HEK293 (cell line): ENCODE data around the gene HOXB7.

Source experiments
- HOXA7 ChIP-seq: sonication (generic); formaldehyde crosslinking; IDR thresholded peaks from 2 replicates; pipeline ENCODE4 v1.8.1; 2022; ENCODE audit warnings: missing genetic modification reagents, borderline replicate concordance
- OVOL3 ChIP-seq: fragments of 450-650 bp; formaldehyde crosslinking; IDR thresholded peaks from 2 replicates; pipeline ENCODE4 v1.5.1; 2016; ENCODE audit warnings: missing biosample characterization, missing genetic modification characterization
- PRDM1 ChIP-seq: fragments of 450-650 bp; formaldehyde crosslinking; IDR thresholded peaks from 2 replicates; pipeline ENCODE4; 2016; ENCODE audit warnings: missing biosample characterization, missing genetic modification characterization
- ZBTB17 ChIP-seq: fragments of 450-650 bp; formaldehyde crosslinking; IDR thresholded peaks from 2 replicates; pipeline ENCODE4 v1.5.1; 2016; ENCODE audit warnings: missing biosample characterization, missing genetic modification characterization
- ZNF121 ChIP-seq: fragments of 450-650 bp; formaldehyde crosslinking; IDR thresholded peaks from 2 replicates; pipeline ENCODE4 v1.5.1; 2016; ENCODE audit warnings: missing biosample characterization, missing genetic modification characterization
- ZNF2 ChIP-seq: fragments of 450-650 bp; formaldehyde crosslinking; IDR thresholded peaks from 2 replicates; pipeline ENCODE4 v1.5.1; 2016; ENCODE audit warnings: missing biosample characterization, missing genetic modification characterization
- ZNF24 ChIP-seq: fragments of 450-650 bp; formaldehyde crosslinking; IDR thresholded peaks from 2 replicates; pipeline ENCODE4 v1.5.1; 2016; ENCODE audit warnings: missing biosample characterization, missing genetic modification characterization
- ZNF335 ChIP-seq: fragments of 450-650 bp; formaldehyde crosslinking; conservative IDR thresholded peaks from 2 replicates; pipeline ENCODE4 v1.5.1; 2016; ENCODE audit warnings: missing biosample characterization, missing genetic modification characterization
- ZNF354C ChIP-seq: fragments of 450-650 bp; formaldehyde crosslinking; IDR thresholded peaks from 2 replicates; pipeline ENCODE4 v1.5.1; 2016; ENCODE audit warnings: missing biosample characterization, missing genetic modification characterization, low read depth, borderline replicate concordance
- ZNF423 ChIP-seq: fragments of 450-650 bp; formaldehyde crosslinking; IDR thresholded peaks from 2 replicates; pipeline ENCODE4 v1.5.1; 2016; ENCODE audit warnings: missing biosample characterization, missing genetic modification characterization
- ZNF571 ChIP-seq: fragments of 450-650 bp; formaldehyde crosslinking; IDR thresholded peaks from 2 replicates; pipeline ENCODE4 v1.5.0; 2017; ENCODE audit warnings: missing biosample characterization, missing genetic modification characterization
- ZNF596 ChIP-seq: fragments of 450-650 bp; IDR thresholded peaks from 2 replicates; pipeline ENCODE4 v1.5.0; 2018; ENCODE audit warnings: missing biosample characterization, mild to moderate bottlenecking, missing genetic modification characterization, moderate library complexity
- ZNF624 ChIP-seq: fragments of 450-650 bp; formaldehyde crosslinking; IDR thresholded peaks from 2 replicates; pipeline ENCODE4 v1.5.1; 2017; ENCODE audit warnings: missing biosample characterization, missing genetic modification characterization
- ZNF701 ChIP-seq: fragments of 450-650 bp; formaldehyde crosslinking; IDR thresholded peaks from 2 replicates; pipeline ENCODE4 v1.5.1; 2016; ENCODE audit warnings: missing biosample characterization, missing genetic modification characterization
- ZNF76 ChIP-seq: fragments of 450-650 bp; formaldehyde crosslinking; IDR thresholded peaks from 2 replicates; pipeline ENCODE4; 2016; ENCODE audit warnings: low read depth, missing biosample characterization, missing genetic modification characterization, borderline replicate concordance
- TF ChIP-seq, protein P1 (sequence below): fragments of 450-650 bp; formaldehyde crosslinking; IDR thresholded peaks from 2 replicates; pipeline ENCODE4 v1.5.1; 2016; ENCODE audit warnings: missing biosample characterization, missing genetic modification characterization
- TF ChIP-seq, protein P2 (sequence below): fragments of 450-650 bp; formaldehyde crosslinking; conservative IDR thresholded peaks from 2 replicates; pipeline ENCODE4 v1.5.1; 2016; ENCODE audit warnings: low read depth, missing biosample characterization, missing genetic modification characterization
- TF ChIP-seq, protein P3 (sequence below): fragments of 450-650 bp; formaldehyde crosslinking; IDR thresholded peaks from 2 replicates; pipeline ENCODE4 v1.5.1; 2016; ENCODE audit warnings: missing biosample characterization, missing genetic modification characterization

The HOXB7 gene

DNA sequence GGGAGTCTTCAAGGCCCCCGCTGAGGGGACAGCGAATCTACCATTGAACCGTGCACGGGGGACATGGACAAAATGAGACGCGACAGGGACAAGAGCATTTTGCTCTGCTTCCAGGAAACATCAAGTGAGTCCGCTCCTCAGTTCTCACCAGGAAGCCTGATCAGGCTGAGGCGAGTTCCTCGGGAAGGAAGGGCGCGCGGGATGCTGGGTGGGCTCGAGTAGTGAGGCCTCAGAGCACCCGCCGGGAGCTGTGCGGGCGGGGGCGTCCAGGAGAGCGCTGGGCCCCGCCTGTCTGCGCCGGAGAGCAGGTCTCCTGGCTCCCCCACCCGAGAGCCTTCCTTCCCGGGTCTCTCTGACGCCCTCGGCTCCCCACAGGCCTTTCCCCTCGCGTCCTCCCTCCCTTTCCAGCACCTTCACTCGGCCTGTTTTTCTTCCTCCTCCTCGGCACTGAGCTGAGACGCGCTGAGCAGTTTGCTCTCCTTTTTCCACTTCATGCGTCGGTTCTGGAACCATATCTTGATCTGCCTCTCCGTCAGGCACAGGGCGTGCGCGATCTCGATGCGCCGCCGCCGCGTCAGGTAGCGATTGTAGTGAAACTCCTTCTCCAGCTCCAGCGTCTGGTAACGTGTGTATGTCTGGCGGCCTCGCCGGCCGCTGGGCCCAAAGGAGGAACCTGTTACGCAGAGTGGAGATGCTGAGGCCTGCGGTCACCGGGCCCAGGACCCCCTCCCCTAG is 14.7 kb downstream of the HOXB7 start (continued):
- TF ChIP-seq ZNF423 (tag by site-specific recombination) (peak; percentile 65; the same call in 1 of the 2 replicates), ZNF354C (no peak), ZBTB17 (tag by site-specific recombination) (peak; percentile 46; the same call in 1 of the 2 replicates), ZNF701 (tag by site-specific recombination) (no peak), ZNF24 (tag by site-specific recombination) (no peak), ZNF76 (tag by site-specific recombination) (peak; percentile 68; the same call in 1 of the 2 replicates), ZNF571 (tag by site-specific recombination) (no peak), PRDM1 (peak; percentile 90), OVOL3 (tag by site-specific recombination) (0 out of 2 replicates have a peak, but pooled peaks have one; percentile 10), ZNF2 (tag by site-specific recombination) (0 out of 2 replicates have a peak, but pooled peaks have one; percentile 65), ZNF596 (tag by site-specific recombination) (peak; percentile 74), ZNF624 (tag by site-specific recombination) (0 out of 2 replicates have a peak, but pooled peaks have one; percentile 10), HOXA7 (no peak), ZNF335 (0 out of 2 replicates have a peak, but pooled peaks have one; percentile 9), ZNF121 (tag by site-specific recombination) (peak; percentile 6; the same call in 1 of the 2 replicates)
- TF ChIP-seq, protein P1, sequence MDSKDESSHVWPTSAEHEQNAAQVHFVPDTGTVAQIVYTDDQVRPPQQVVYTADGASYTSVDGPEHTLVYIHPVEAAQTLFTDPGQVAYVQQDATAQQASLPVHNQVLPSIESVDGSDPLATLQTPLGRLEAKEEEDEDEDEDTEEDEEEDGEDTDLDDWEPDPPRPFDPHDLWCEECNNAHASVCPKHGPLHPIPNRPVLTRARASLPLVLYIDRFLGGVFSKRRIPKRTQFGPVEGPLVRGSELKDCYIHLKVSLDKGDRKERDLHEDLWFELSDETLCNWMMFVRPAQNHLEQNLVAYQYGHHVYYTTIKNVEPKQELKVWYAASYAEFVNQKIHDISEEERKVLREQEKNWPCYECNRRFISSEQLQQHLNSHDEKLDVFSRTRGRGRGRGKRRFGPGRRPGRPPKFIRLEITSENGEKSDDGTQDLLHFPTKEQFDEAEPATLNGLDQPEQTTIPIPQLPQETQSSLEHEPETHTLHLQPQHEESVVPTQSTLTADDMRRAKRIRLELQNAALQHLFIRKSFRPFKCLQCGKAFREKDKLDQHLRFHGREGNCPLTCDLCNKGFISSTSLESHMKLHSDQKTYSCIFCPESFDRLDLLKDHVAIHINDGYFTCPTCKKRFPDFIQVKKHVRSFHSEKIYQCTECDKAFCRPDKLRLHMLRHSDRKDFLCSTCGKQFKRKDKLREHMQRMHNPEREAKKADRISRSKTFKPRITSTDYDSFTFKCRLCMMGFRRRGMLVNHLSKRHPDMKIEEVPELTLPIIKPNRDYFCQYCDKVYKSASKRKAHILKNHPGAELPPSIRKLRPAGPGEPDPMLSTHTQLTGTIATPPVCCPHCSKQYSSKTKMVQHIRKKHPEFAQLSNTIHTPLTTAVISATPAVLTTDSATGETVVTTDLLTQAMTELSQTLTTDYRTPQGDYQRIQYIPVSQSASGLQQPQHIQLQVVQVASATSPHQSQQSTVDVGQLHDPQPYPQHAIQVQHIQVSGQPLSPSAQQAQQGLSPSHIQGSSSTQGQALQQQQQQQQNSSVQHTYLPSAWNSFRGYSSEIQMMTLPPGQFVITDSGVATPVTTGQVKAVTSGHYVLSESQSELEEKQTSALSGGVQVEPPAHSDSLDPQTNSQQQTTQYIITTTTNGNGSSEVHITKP (tag by site-specific recombination) = 0 out of 2 replicates have a peak, but pooled peaks have one; percentile 14
- TF ChIP-seq, protein P2, sequence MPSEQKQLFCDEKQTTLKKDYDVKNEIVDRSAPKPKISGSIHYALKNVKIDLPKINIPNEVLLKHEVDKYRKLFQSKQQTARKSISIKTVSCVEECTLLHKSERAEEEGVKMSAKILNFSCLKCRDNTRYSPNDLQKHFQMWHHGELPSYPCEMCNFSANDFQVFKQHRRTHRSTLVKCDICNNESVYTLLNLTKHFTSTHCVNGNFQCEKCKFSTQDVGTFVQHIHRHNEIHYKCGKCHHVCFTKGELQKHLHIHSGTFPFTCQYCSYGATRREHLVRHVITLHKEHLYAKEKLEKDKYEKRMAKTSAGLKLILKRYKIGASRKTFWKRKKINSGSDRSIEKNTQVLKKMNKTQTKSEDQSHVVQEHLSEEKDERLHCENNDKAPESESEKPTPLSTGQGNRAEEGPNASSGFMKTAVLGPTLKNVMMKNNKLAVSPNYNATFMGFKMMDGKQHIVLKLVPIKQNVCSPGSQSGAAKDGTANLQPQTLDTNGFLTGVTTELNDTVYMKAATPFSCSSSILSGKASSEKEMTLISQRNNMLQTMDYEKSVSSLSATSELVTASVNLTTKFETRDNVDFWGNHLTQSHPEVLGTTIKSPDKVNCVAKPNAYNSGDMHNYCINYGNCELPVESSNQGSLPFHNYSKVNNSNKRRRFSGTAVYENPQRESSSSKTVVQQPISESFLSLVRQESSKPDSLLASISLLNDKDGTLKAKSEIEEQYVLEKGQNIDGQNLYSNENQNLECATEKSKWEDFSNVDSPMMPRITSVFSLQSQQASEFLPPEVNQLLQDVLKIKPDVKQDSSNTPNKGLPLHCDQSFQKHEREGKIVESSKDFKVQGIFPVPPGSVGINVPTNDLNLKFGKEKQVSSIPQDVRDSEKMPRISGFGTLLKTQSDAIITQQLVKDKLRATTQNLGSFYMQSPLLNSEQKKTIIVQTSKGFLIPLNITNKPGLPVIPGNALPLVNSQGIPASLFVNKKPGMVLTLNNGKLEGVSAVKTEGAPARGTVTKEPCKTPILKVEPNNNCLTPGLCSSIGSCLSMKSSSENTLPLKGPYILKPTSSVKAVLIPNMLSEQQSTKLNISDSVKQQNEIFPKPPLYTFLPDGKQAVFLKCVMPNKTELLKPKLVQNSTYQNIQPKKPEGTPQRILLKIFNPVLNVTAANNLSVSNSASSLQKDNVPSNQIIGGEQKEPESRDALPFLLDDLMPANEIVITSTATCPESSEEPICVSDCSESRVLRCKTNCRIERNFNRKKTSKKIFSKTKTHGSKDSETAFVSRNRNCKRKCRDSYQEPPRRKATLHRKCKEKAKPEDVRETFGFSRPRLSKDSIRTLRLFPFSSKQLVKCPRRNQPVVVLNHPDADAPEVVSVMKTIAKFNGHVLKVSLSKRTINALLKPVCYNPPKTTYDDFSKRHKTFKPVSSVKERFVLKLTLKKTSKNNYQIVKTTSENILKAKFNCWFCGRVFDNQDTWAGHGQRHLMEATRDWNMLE (tag by site-specific recombination) = no peak
- TF ChIP-seq, protein P3, sequence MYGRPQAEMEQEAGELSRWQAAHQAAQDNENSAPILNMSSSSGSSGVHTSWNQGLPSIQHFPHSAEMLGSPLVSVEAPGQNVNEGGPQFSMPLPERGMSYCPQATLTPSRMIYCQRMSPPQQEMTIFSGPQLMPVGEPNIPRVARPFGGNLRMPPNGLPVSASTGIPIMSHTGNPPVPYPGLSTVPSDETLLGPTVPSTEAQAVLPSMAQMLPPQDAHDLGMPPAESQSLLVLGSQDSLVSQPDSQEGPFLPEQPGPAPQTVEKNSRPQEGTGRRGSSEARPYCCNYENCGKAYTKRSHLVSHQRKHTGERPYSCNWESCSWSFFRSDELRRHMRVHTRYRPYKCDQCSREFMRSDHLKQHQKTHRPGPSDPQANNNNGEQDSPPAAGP (tag by site-specific recombination) = peak; percentile 19
